GM11168 (cell line): ENCODE data around the gene ITSN2.

Experiments used
- in situ Hi-C: fragments of 300-500 bp; cut with MboI; formaldehyde crosslinking; loops from one replicate; pipeline ENCODE4 v1.12.0; 2022; ENCODE audit warnings: low sequenced_read_pairs; ENCODE audit not compliant: unreplicated experiment

ITSN2 gene

DNA sequence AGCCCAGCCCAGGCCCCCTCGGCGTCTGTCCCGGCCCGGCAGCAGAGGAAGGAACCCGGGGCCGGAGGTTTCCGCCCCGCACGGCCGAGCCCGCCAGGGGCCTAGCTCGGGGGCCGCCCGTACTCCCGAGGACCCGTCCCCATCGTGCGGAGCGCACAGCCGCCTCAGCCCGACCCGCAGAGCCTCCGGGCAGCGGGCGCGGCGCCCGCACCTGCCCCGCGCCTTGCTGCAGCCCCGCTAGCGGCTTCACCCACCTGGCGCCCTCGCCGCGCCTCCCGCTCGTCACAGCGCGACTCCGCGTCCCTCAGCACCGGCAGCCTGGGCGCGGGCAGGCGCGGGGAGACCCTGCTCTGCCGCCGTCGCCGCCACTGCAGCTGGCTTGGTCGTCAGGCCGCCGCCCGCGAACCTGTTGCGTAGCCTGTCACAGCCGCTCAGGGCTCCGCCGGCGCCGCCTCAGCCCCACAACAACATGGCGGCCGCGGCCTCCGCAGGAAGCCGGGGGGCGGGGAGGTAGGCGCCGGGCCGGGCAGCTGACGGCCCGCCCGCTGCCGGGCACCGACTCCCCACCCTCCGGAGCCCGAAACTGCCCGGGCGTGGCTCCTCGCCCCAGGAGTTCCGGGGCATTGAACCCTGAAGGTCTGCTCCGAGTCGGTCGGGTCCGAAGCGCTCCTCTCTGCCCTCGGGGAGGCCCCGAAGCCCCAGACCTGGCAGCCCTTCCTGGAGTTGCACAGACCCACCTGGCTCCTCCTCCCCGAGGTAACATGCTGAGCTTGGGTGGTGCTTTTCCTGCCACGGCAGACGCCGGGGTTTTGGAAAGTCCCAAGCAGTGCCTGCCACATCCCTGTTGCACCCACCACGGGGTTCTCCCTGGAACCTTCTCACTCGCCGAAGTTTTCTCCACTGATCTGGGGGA, at the start of gene ITSN2:
Gene ITSN2, minus strand, starts transcription at position 487 of the 913 bp plus-strand sequence. CDS start 32,454 bp downstream, outside the sequence.
- in situ Hi-C loops = no loop called here

- in situ Hi-C loops = loop anchor here (25.0 kb wide), 1 partner anchor 728 kb away; no protein-coding TSS in a partner anchor
Measured at GRCh38 chr2:24409171-24409570, 48.8 kb upstream of the ITSN2 start.

DNA sequence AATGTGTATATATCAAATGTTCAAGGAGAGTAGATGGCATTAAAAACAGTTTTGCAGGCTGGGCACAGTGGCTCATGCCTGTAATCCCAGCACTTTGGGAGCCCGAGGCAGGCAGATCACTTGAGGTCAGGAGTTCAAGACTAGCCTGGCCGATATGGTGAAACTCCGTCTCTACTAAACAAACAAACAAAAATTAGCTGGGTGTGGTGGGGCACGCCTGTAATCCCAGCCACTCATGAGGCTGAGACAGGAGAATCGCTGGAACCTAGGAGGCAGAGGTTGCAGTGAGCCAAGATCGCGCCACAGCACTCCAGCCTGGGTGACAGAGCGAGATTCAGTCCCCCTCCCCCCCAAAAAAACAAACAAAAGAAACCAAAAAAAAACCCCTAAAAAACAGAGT, 48.4 kb upstream of the ITSN2 start:
- in situ Hi-C loops = loop anchor here (25.0 kb wide), 1 partner anchor 729 kb away; no protein-coding TSS in a partner anchor

DNA sequence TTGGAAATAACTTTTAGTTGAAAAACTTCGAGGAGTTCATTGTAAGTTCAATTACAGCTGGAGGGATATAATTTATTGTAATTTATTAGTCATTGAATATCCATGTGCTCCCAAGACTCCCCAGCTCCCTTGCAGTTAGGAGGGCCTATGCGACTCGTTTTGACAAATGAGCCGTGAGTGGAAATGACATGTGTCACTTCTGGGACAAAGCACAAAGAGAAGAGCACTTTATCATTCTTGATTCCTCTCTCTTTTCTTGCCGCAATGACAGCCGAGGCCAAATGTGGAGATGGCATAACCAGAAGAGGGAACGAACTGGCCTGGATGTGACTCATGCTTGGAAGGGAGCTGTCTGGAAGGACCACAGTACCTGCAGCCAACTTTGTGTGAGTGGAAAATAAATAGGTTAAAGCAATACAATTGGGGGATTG, 44.2 kb upstream of the ITSN2 start:
- in situ Hi-C loops = loop anchor here (25.0 kb wide), 1 partner anchor 733 kb away; no protein-coding TSS in a partner anchor

GRCh38 chr2:24403832-24404212, 43.5 kb upstream of the ITSN2 start:
- in situ Hi-C loops = loop anchor here (25.0 kb wide), 1 partner anchor 733 kb away; no protein-coding TSS in a partner anchor

GRCh38 chr2:24403168-24403831, 43.0 kb upstream of the ITSN2 start:
- in situ Hi-C loops = loop anchor here (25.0 kb wide), 1 partner anchor 734 kb away; no protein-coding TSS in a partner anchor

DNA sequence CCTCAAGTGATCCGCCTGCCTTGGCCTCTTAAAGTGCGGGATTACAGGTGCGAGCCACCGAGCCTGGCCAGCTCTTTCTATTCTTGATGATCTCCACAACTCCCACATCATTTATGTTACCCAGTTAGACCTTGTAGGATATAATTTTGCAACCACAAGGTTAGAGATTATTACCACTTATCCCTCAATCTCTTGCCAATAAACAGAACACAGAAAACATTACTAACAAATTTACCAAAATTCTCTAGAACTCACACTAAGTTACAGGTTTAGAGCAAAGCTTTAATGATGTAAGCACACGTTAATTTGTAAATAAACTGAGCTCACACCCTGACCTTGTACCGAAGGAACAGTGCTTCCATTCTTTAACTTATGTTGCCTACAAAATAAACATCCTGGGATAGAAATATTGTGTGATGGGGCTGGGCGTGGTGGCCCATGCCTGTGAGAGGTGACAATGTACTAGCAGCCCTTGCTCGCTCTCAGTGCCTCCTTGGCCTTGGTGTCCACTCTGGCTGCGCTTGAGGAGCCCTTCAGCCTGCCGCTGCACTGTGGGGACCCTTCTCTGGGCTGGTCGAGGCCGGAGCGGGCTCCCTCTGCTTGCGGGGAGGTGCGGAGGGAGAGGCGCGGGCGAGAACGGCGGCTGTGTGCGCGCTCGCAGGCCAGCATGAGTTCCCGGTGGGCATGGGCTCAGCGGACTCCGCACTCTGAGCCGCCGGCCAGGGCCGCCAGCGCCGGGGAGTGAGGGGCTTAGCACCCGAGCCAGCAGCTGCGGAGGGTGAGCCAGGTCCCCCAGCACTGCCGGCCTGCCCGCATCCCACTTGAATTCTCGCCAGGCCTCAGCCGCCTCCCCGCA, 42.1 kb upstream of the ITSN2 start:
- in situ Hi-C loops = loop anchor here (25.0 kb wide), 1 partner anchor 735 kb away; no protein-coding TSS in a partner anchor

GRCh38 chr2:24400207-24400907, 40.0 kb upstream of the ITSN2 start:
- in situ Hi-C loops = loop anchor here (25.0 kb wide), 1 partner anchor 737 kb away; no protein-coding TSS in a partner anchor

- in situ Hi-C loops = loop anchor here (25.0 kb wide), 1 partner anchor 738 kb away; no protein-coding TSS in a partner anchor
Measured at GRCh38 chr2:24399434-24400206, 39.3 kb upstream of the ITSN2 start.

- in situ Hi-C loops = no loop called here
Measured at GRCh38 chr2:24394998-24395397, 34.7 kb upstream of the ITSN2 start.

DNA sequence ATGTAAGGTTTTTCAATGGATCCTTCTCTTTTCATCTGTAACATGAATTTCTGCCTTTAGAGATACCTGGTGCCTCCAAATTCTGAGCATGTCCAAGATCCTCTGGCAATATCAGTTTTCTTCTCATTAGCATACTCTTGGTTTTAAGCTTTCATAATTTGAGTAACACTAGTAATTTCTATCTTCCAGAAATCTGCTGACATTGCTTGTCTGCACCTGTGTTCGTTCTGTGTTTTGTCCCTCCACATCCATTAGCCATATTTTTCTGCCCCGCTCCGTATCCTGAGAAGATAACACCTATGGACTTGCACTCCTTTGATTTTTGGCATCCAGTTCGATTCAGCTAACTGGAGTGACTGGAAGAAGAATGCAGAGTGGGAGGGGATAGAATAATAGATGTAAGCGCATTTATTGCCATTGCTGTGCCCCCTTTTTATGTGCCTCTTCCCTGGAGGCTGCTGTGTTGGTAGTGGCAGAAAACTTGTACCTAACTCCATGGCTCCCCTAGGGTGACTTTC, 32.3 kb upstream of the ITSN2 start:
- in situ Hi-C loops = no loop called here

DNA sequence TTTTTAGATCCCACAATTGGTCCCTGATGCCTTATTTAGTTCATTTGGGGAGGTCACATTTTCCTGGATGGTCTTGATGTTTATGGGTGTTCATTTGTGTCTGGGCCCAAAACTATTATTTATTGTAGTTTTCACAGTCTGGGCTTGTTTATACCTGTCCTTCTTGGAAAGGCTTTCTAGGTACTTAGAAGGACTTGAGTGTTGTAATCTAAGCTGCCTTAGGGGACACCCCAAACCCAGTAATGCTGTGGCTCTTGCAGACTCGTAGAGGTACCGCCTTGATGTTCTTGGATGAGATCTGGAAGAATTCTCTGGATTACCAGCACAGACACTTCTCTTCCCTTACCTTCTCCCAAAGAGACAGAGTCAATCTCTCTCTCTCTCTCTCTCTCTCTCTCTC, 25.0 kb upstream of the ITSN2 start:
- in situ Hi-C loops = no loop called here

DNA sequence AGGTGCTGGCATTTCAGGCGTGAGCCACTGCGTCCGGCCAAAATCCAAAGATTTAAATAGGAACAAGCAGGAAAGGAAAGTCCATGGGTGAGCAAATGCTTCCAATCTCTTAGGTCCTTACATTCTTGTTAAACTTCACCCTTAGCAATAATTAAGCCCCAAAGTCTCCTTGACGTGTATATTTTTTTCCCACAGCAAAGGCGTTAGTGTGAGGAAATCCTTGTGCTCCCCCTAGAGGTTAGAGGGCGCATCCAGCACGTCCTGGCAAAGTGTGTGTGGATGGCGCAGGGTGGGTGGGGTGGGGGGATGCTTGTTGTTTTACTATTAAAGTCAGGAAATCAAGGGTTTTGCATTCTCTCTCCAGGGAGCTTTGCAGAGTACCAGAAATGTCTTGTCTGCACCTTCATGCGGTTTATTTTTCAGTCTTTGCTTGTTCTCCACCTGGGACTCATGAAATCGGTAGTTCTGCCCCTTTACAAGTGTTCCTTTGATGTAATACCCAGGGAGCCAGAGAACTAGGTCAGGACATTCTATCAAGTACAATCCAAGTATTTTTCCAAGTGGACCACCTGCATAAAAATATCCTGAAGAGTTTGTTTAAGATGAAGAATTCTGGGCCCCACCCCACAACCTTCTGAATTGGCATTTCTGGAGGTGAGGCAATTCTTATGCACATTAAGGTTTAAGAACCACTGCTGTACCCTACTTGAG, 22.2 kb upstream of the ITSN2 start:
- in situ Hi-C loops = loop anchor here (5.0 kb wide), 1 partner anchor 150 kb away; no protein-coding TSS in a partner anchor

DNA sequence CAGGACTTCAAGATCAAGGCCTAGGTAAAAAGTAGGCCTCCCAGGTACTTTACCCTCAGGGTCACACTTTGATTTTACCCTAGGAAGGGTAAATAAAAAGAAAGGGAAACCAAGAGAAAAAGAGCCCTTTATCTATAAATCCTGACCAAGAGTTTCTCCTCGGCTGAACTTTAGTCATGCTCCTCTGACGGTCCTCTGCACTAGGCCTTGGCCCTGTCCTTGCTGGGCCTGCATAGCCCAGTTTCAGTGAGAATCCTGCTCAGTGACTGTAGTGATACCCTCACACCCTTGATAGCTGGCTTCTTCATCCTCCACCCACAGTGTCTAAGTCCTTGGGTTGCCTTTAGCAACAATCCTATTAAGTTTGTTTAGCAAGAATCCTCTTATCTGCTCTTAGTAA, 20.5 kb upstream of the ITSN2 start:
- in situ Hi-C loops = loop anchor here (5.0 kb wide), 1 partner anchor 149 kb away; no protein-coding TSS in a partner anchor

- in situ Hi-C loops = no loop called here
Measured at GRCh38 chr2:24375349-24376087, 15.2 kb upstream of the ITSN2 start.

DNA sequence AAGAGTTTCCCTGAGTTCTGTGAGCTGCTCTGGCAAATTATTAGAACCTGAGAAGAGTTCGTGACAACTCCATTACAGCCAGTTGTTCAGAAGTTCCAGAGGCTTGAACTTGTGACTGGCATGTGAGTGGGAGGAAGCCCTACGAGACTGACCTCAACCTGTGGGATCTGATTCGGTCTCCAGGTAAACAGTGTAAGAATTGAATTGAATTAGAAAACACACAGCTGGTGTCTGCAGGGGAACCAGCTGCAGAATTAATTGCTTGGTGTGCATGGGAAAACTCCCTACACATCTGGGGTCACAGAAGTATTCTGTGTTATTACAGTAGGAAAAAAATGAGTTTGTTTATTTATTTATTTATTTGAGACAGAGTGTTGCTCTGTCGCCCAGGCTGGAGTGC, 14.0 kb upstream of the ITSN2 start:
- in situ Hi-C loops = no loop called here

GRCh38 chr2:24372033-24372432, 11.7 kb upstream of the ITSN2 start:
- in situ Hi-C loops = no loop called here
